GM18519 (cell line): ENCODE measurements around the gene AIFM2.
"Not testable (repeated sequence)": the region's sequence is repeated elsewhere in the genome, so short reads cannot be mapped to it uniquely, and the experiment has no call there.

Source experiments
- ATAC-seq: cut with Tn5 transposase; IDR thresholded peaks from one replicate; pipeline ENCODE4 v1.9.1; 2021; ENCODE audit warnings: mild to moderate bottlenecking, moderate library complexity; ENCODE audit not compliant: unreplicated experiment, low FRiP score

Gene AIFM2

GRCh38 chr10:70132098-70133029 lies at the start of gene AIFM2:
Gene AIFM2, minus strand, starts transcription at chr10:70132825. Its CDS starts 8,741 bp downstream, at chr10:70124084.
- ATAC-seq = peak; percentile 38

- ATAC-seq = not testable (repeated sequence)
Measured at GRCh38 chr10:70179209-70179608, 46.6 kb upstream of the AIFM2 start.

- ATAC-seq = no peak
Measured at GRCh38 chr10:70178139-70178725, 45.6 kb upstream of the AIFM2 start.

- no peak for ATAC-seq
Measured at GRCh38 chr10:70176441-70176840, 43.8 kb upstream of the AIFM2 start.

GRCh38 chr10:70175516-70175915 lies 42.9 kb upstream of the AIFM2 start:
- no peak for ATAC-seq

- ATAC-seq = no peak
Measured at GRCh38 chr10:70174058-70174741, 41.6 kb upstream of the AIFM2 start.

- ATAC-seq = no peak
Measured at GRCh38 chr10:70169649-70170364, 37.2 kb upstream of the AIFM2 start.

GRCh38 chr10:70169011-70169410 lies 36.4 kb upstream of the AIFM2 start:
- no peak for ATAC-seq

GRCh38 chr10:70167246-70167645 lies 34.6 kb upstream of the AIFM2 start:
- ATAC-seq = no peak

- ATAC-seq = no peak
Measured at GRCh38 chr10:70166394-70166793, 33.8 kb upstream of the AIFM2 start.

GRCh38 chr10:70164163-70164562 lies 31.5 kb upstream of the AIFM2 start:
- no peak for ATAC-seq

GRCh38 chr10:70163448-70163847 lies 30.8 kb upstream of the AIFM2 start:
- ATAC-seq = no peak

GRCh38 chr10:70162892-70163201 lies 30.2 kb upstream of the AIFM2 start:
- no peak for ATAC-seq

GRCh38 chr10:70162151-70162891 lies 29.7 kb upstream of the AIFM2 start:
- no peak for ATAC-seq

- no peak for ATAC-seq
Measured at GRCh38 chr10:70160798-70161197, 28.2 kb upstream of the AIFM2 start.

GRCh38 chr10:70159366-70159765 lies 26.7 kb upstream of the AIFM2 start:
- not testable (repeated sequence) for ATAC-seq

GRCh38 chr10:70158113-70158512 lies 25.5 kb upstream of the AIFM2 start:
- no peak for ATAC-seq

GRCh38 chr10:70155255-70155838 lies 22.7 kb upstream of the AIFM2 start:
- no peak for ATAC-seq

GRCh38 chr10:70148516-70148915 lies 15.9 kb upstream of the AIFM2 start:
- no peak for ATAC-seq

GRCh38 chr10:70147259-70147625 lies 14.6 kb upstream of the AIFM2 start:
- ATAC-seq = no peak
